ENCODE results near the gene SUSD1.
"Not testable (repeated sequence)": the region's sequence is repeated elsewhere in the genome, so short reads cannot be mapped to it uniquely, and the experiment has no call there.

SUSD1 gene

DNA sequence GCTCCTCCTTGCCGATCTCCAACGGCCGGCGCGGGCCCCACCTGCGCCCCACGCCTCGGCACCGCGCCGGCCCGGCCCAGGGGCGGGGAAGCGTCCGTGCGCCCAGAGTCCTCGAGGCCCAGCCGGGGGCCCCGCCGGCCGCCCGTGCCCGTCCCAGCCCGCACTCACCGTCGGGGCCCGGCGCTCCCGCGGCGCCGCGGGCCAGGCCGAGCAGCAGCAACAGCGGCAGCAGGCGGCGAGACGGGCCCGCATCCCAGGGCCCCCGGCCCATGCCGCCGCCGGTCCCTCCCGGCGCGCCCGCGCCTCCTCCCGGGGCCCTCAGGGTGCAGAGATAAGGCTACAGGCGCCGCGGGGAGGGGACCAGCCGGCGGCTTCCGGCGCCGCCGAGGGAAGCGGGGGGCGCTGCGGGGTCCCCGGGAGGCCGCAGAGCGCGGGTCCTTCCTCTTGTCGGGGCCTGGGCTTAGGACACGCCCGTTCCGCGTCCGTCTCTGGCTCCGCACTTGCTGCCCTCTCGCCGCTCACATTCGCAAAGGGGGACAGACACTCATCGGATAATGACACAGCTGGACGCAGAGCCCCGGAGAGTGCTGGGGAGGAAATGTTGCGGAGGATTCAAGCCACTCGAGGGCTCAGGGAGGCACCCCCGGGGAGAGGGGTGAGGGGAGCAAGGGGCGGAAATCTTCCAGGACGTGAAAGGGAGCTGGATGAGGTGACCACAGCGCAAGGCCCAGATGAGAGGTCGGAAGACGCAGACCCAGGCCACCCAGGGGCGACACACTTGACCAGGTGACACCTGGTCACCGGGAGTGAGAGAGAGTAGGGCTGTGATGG lies at the start of gene SUSD1:
SUSD1 (minus strand) TSS at position 333 of the 831 bp plus-strand sequence; CDS start at position 271, 62 bp downstream.
- Mint-ChIP-seq H3K4me1 (ENCODE audit: low read depth) (peaks cover 68% of the 10 kb centered on the region), H3K4me3 (peak within 1 kb of the TSS; percentile 92), H3K27me3 (ENCODE audit: low read depth) (peaks cover 2% of the 10 kb centered on the region), H3K27ac (peak within 1 kb of the TSS; percentile 97), H3K9me3 (peaks cover 4% of the 10 kb centered on the region), H3K36me3 (ENCODE audit: low read depth) (peaks cover 35% of the 10 kb centered on the region)
- peak; percentile 15 for DNase-seq (ENCODE audit: low spot score)

DNA sequence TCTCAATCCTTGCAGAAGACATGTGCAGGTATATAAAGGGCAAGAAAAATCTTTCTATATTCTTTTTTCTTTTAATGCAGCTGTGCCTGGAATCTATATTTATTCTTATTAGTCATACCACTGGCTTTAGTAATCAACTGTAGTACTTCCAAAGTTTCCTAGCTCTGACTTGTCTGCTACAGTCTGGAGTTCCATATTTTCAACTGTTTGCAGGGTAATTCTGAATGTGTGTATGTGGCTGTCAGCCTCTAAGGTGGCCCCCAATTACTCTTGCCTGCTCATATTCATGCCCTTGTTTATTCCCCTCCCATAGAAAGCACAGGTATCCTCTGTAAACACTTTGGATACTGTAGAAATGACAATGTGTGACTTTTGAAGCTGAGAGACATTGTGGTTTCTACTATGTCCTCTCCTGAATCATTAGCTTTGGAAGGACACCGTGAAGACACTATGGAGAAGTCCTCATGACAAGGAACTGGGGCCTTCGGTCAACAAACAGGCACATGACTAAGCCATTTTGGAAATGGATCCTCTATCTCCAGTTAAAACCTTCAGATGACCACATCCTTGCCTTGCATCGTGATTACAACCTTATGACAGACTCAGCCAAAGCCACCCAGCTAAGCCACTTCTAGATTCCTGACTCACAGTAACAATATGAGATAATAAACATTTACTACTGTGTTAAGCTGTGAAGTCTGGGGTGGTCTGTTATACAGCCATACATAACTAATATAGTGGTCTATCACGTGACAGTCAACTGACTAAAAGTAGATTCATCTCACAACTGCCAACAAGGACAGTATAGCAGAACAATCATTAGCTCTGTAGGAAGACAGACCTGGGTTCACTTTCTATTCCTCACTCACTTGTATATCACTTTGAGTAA lies 49.5 kb upstream of the SUSD1 start:
- no peak for DNase-seq (ENCODE audit: low spot score)
- Mint-ChIP-seq H3K27ac (no peak overlapping the region), H3K4me3 (no peak overlapping the region), H3K27me3 (ENCODE audit: low read depth) (no peaks in the 10 kb centered on the region), H3K36me3 (ENCODE audit: low read depth) (peaks cover 61% of the 10 kb centered on the region), H3K9me3 (no peaks in the 10 kb centered on the region), H3K4me1 (ENCODE audit: low read depth) (peaks cover 21% of the 10 kb centered on the region)

DNA sequence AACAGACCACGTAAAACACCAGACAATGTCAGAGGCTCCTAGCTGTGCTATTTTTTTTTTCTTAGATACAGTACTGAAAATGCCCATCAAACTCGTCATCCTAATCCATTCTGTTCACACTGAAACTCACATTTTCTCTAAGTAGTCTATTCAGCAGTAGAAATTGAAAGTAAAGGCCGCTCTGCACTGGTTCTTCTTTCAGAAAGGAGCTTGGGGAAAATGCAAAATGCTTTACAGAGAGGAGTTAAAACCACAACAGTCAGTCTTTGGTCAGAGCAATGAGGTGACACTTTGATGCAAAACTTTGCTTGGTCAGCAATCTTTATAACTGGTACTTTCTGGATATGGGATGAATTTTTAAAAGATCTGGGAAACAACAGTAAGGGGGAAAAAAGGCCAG lies 43.8 kb upstream of the SUSD1 start:
- Mint-ChIP-seq H3K27me3 (ENCODE audit: low read depth) (no peaks in the 10 kb centered on the region), H3K4me3 (peak overlapping the region; percentile 64), H3K4me1 (ENCODE audit: low read depth) (peaks cover 36% of the 10 kb centered on the region), H3K27ac (peak overlapping the region; percentile 81), H3K36me3 (ENCODE audit: low read depth) (peaks cover 54% of the 10 kb centered on the region), H3K9me3 (no peaks in the 10 kb centered on the region)
- peak; percentile 39 for DNase-seq (ENCODE audit: low spot score)

DNA sequence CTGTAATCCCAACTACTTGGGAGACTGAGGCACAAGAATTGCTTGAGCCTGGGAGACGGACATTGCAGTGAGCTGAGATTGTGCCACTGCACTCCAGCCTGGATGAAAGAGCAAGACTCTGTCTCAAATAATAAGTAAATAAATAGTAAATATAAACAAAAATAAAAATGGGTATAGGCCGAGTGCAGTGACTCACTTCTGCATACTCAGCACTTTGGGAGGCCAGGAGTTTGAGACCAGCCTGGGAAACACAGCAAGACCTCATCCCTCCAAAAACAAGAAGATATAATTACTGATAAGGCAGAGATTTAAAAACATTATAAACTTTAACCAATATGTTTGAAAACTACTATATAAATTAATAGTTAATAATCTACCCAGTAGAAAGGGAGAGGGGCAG lies 37.8 kb upstream of the SUSD1 start:
- H3K36me3 Mint-ChIP-seq (ENCODE audit: low read depth) = peaks cover 70% of the 10 kb centered on the region
- H3K9me3 Mint-ChIP-seq = peaks cover 9% of the 10 kb centered on the region
- H3K27me3 Mint-ChIP-seq (ENCODE audit: low read depth) = no peaks in the 10 kb centered on the region
- DNase-seq (ENCODE audit: low spot score) = no peak
- no peak overlapping the region for H3K27ac Mint-ChIP-seq
- peaks cover 5% of the 10 kb centered on the region for H3K4me1 Mint-ChIP-seq (ENCODE audit: low read depth)
- no peak overlapping the region for H3K4me3 Mint-ChIP-seq

DNA sequence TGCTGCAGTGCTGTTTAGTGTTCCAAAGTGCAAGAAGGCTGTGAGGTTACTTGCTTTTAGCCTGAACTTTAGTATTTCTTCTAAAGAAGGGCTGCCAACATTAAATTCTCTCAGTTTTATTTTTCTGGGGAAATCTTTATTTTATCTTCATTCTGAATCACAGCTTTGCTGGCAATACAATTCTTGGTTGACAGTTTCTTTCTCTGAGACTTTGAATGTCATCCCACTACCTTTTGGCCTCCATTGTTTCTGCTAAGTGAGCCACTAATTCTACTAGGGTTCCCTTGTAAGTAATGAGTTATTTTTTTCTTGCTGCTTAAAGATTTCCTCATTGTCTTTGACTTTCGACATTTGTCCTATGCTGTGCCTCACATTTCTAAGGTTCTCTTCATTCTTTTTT lies 32.4 kb upstream of the SUSD1 start:
- H3K4me1 Mint-ChIP-seq (ENCODE audit: low read depth) = no peaks in the 10 kb centered on the region
- H3K4me3 Mint-ChIP-seq = no peak overlapping the region
- no peak overlapping the region for H3K27ac Mint-ChIP-seq
- H3K9me3 Mint-ChIP-seq = peaks cover 14% of the 10 kb centered on the region
- no peaks in the 10 kb centered on the region for H3K27me3 Mint-ChIP-seq (ENCODE audit: low read depth)
- DNase-seq (ENCODE audit: low spot score) = no peak
- peaks cover 73% of the 10 kb centered on the region for H3K36me3 Mint-ChIP-seq (ENCODE audit: low read depth)

DNA sequence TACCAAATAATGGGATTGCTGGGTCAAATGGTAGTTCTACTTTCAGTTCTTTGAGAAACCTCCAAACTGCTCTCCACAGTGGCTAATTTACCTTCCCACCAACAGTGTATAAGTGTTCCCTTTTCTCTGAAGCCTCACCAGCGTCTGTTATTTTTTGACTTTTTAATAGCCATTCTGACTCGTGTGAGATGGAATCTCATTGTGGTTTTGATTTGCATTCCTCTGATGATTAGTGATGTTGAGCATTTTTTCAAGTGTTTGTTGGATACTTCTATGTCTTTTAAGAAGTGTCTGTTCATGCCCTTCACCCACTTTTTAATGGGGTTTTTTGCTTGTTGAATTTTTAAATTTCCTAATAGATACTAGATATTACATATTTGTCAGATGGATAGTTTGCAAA lies 28.4 kb upstream of the SUSD1 start:
- no peak for DNase-seq (ENCODE audit: low spot score)
- no peak overlapping the region for H3K27ac Mint-ChIP-seq
- H3K36me3 Mint-ChIP-seq (ENCODE audit: low read depth) = peaks cover 40% of the 10 kb centered on the region
- peaks cover 6% of the 10 kb centered on the region for H3K4me1 Mint-ChIP-seq (ENCODE audit: low read depth)
- H3K27me3 Mint-ChIP-seq (ENCODE audit: low read depth) = no peaks in the 10 kb centered on the region
- H3K9me3 Mint-ChIP-seq = peaks cover 14% of the 10 kb centered on the region
- no peak overlapping the region for H3K4me3 Mint-ChIP-seq

DNA sequence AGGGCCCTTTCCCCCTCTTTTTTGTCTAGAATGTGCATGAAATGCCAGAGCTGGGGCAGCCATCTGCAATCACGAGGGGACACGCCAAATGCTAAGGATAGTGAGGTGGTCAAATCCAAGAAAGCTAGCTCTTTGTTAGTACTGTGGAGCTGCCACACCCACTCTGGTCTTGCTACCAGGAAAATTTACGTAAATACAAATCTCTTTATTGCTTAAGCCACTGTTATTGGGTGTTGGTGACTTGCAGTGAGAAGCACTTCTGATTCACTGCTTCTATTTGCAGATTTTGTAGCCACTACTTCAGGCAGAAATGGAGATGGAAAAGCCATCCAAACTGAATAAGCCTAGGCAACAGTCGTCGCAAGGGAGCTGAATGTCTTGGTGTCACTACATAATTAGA lies 25.6 kb upstream of the SUSD1 start:
- peaks cover 12% of the 10 kb centered on the region for H3K4me1 Mint-ChIP-seq (ENCODE audit: low read depth)
- no peaks in the 10 kb centered on the region for H3K27me3 Mint-ChIP-seq (ENCODE audit: low read depth)
- H3K4me3 Mint-ChIP-seq = no peak overlapping the region
- H3K27ac Mint-ChIP-seq = no peak overlapping the region
- no peak for DNase-seq (ENCODE audit: low spot score)
- peaks cover 3% of the 10 kb centered on the region for H3K9me3 Mint-ChIP-seq
- peaks cover 20% of the 10 kb centered on the region for H3K36me3 Mint-ChIP-seq (ENCODE audit: low read depth)

DNA sequence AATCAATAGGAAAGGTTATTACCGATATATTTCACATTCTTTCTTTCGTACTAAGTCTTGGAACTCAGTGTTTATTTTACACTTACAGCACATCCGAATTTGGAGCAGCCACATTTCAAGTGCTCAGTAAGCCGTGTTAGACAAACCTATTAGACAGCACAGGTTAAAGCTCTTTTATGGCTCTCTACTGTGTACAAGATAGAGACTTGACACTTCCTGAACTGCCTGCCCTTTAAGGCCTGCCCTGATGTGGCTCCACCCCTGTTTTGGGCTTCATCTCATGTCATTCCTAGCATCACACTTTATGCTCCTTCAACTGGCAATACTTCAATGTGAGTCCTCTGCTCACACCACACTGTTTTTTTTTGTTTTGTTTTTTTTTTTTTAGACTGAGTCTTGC lies 23.5 kb upstream of the SUSD1 start:
- peaks cover 3% of the 10 kb centered on the region for H3K9me3 Mint-ChIP-seq
- H3K27me3 Mint-ChIP-seq (ENCODE audit: low read depth) = no peaks in the 10 kb centered on the region
- peaks cover 5% of the 10 kb centered on the region for H3K36me3 Mint-ChIP-seq (ENCODE audit: low read depth)
- no peak overlapping the region for H3K27ac Mint-ChIP-seq
- no peak overlapping the region for H3K4me3 Mint-ChIP-seq
- peaks cover 12% of the 10 kb centered on the region for H3K4me1 Mint-ChIP-seq (ENCODE audit: low read depth)
- no peak for DNase-seq (ENCODE audit: low spot score)

DNA sequence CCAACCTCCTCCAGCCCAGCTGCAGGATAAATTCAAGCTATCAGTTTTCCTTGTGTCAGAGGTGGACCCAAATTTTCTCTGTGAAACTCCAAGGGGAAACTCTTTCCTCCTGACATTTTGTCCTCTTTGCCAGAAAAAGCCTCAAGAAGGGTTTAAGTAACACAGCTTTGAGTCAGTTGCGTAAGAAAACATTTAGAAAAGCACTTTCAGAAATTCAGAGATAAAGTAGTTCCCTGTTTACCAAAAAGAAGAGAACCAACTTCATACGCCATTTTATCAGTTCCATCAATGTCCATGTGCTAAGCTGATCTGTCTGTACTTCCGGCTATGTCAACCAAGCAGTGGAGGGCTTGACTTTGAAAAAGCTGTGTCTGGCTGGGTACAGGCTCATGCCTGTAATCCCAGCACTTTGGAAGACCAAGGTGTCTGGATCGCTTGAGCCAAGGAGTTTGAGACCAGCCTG lies 19.9 kb upstream of the SUSD1 start:
- no peak for DNase-seq (ENCODE audit: low spot score)
- Mint-ChIP-seq H3K4me1 (ENCODE audit: low read depth) (peaks cover 12% of the 10 kb centered on the region), H3K27ac (no peak overlapping the region), H3K27me3 (ENCODE audit: low read depth) (peaks cover 3% of the 10 kb centered on the region), H3K4me3 (no peak overlapping the region), H3K36me3 (ENCODE audit: low read depth) (peaks cover 5% of the 10 kb centered on the region), H3K9me3 (no peaks in the 10 kb centered on the region)

DNA sequence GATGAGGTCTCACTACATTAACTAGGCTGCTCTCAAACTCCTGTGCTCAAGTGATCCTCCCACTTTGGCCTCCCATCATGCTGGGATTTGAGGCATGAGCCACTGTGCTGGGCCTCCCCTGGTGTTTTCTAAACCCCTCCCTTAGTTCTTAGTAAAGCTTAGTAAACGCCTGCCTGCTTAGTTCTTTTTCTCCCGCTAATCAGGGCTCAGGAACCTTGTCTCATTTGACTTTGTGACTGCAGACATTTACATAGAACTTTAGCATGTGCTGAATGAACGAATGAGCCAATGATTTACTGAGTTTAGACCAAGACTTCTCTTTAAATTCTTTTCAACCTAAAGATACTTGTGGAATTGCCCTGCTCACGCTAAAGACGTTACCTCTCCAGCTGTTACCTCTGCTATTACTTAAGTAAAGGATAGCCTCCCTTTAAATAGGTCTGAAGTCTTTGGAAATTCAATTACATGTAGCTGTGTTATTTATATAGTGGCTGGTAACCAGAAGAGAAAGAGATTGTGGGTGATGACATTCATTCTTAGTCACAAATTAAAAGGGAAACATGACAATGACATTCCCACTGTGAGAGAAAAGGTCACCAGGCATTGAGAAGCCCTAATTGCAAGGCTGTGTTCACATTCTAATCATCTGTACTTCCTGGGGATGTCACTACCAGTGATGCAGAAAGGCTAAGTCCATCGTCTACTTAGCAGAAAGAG lies 18.6 kb upstream of the SUSD1 start:
- H3K36me3 Mint-ChIP-seq (ENCODE audit: low read depth) = peaks cover 5% of the 10 kb centered on the region

DNA sequence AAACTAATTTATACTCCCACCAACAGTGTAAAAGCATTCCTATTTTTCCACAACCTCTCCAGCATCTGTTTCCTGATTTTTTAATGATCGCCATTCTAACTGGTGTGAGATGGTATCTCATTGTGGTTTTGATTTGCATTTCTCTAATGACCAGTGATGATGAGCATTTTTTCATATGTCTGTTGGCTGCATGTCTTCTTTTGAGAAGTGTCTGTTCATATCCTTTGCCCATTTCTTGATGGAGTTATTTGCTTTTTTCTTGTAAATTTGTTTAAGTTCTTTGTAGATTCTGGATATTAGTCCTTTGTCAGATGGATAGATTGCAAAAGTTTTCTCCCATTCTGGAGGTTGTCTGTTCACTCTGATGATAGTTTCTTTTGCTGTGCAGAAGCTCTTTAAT lies 15.2 kb upstream of the SUSD1 start:
- H3K4me3 Mint-ChIP-seq; H3K9me3 Mint-ChIP-seq; DNase-seq (ENCODE audit: low spot score); H3K4me1 Mint-ChIP-seq (ENCODE audit: low read depth); H3K27ac Mint-ChIP-seq; H3K36me3 Mint-ChIP-seq (ENCODE audit: low read depth): not testable (repeated sequence)
- peaks cover 10% of the 10 kb centered on the region for H3K27me3 Mint-ChIP-seq (ENCODE audit: low read depth)

More for the DNA sequence above, 18.6 kb upstream of the SUSD1 start:
- Mint-ChIP-seq H3K9me3 (no peaks in the 10 kb centered on the region), H3K4me1 (ENCODE audit: low read depth) (peaks cover 8% of the 10 kb centered on the region), H3K27ac (no peak overlapping the region), H3K27me3 (ENCODE audit: low read depth) (peaks cover 5% of the 10 kb centered on the region), H3K4me3 (no peak overlapping the region)
- no peak for DNase-seq (ENCODE audit: low spot score)

DNA sequence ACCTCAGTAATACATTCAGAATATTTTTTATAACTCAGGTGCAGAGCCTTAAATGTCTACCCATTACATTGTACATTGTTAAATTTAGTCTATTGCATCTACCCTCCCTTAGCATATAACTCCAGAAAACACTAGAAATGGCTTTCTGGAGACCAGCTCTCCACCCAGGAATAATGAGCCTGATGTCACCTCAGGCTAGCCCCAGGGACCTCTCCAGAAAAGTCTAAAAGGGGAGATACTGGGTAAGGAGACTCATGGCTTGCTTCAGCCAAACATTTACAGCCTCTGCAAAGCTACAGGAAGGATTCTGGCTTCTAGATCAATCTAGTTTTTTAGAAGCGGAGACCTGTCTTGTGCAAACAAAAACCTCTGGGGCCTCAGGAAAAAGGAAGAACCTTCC lies 13.8 kb upstream of the SUSD1 start:
- peaks cover 10% of the 10 kb centered on the region for H3K4me1 Mint-ChIP-seq (ENCODE audit: low read depth)
- H3K27ac Mint-ChIP-seq = no peak overlapping the region
- H3K36me3 Mint-ChIP-seq (ENCODE audit: low read depth) = peaks cover 7% of the 10 kb centered on the region
- no peak for DNase-seq (ENCODE audit: low spot score)
- no peaks in the 10 kb centered on the region for H3K9me3 Mint-ChIP-seq
- peaks cover 13% of the 10 kb centered on the region for H3K27me3 Mint-ChIP-seq (ENCODE audit: low read depth)
- H3K4me3 Mint-ChIP-seq = no peak overlapping the region

DNA sequence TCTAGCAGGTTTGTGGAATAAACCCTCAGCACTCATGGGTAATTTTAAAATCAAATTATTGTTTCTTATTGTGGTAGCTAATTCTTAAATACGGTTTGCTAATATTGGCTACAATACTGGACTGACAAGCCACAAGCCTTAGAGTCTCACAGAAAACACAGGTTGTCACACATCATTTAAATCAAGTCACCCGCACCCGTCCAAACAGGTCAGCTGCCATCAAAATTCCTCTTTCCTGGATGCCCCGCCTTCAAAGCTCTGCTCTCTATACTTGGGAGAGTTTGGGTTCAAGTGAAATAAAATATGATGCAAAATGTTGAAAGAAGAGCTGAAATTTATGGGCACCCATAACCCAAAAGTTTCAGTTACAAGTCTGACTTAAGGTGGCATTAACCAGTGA lies 12.3 kb upstream of the SUSD1 start:
- DNase-seq (ENCODE audit: low spot score) = no peak
- H3K27ac Mint-ChIP-seq = no peak overlapping the region
- H3K27me3 Mint-ChIP-seq (ENCODE audit: low read depth) = peaks cover 13% of the 10 kb centered on the region
- peaks cover 11% of the 10 kb centered on the region for H3K36me3 Mint-ChIP-seq (ENCODE audit: low read depth)
- no peak overlapping the region for H3K4me3 Mint-ChIP-seq
- peaks cover 6% of the 10 kb centered on the region for H3K9me3 Mint-ChIP-seq
- peaks cover 15% of the 10 kb centered on the region for H3K4me1 Mint-ChIP-seq (ENCODE audit: low read depth)
